GM21576 (cell line): ENCODE data around the gene RALBP1.
"Not testable (repeated sequence)": the region's sequence is repeated elsewhere in the genome, so short reads cannot be mapped to it uniquely, and the experiment has no call there.

ENCODE experiments used
- ATAC-seq: cut with Tn5 transposase; IDR thresholded peaks from one replicate; pipeline ENCODE4 v1.9.1; 2021; ENCODE audit warnings: mild to moderate bottlenecking, moderate library complexity; ENCODE audit not compliant: unreplicated experiment

The RALBP1 gene

DNA sequence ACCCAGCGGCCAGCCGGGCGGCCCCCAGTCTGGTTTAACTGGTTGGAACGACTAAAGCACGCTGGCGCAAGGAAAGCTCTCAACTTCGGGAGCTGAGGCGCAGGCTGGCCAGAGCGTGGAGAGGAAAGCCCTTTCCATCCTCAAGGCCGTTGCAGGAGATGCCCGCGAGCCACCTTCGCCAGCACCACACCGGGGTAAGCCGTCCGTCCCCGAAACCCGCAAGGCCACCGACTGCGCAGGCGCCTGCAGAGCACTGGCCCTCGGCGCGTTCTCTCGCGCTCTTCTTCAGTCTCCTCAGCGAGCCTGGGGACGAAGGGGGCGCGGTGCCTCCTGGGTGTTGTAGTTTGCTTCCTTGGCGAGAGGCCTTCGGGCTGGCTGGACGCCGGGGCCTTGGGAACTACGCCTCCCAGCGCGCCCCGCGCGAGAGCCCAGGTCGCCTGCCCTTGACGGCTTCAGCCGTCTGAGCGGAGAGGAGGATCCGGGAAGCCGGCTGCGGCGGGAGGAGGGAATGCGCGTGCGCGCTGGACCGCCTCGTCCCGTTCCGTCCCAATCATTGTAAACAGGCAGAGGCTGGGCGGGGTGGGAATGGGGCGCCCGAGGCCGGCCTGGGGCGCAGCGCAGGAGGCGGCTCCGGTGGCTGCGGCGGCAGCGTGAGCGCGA lies at the start of gene RALBP1:
Gene RALBP1, plus strand, starts transcription at position 531 of the 660 bp plus-strand sequence. CDS start 37,533 bp downstream, outside the sequence.
- peak; percentile 91 for ATAC-seq

DNA sequence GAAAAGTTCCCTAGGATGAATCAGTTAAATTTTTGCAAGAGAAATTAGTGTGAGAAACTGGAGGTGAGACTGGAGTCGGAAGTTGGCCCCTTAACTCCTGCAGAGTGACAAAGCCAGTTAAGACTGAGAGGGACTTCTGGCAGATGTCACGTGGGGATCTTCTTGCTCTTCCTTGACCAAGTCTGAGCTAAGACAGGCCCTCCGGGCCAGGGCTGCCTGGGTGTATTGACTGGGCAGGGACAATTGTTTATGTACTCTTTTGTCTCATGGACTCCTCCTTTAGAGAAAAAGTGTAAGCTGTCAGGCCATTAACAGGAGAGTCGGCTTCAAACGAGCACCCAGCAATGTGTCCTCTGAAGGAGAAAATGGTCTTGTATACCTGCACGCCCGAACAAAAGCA lies 48.6 kb upstream of the RALBP1 start:
- ATAC-seq = no peak

DNA sequence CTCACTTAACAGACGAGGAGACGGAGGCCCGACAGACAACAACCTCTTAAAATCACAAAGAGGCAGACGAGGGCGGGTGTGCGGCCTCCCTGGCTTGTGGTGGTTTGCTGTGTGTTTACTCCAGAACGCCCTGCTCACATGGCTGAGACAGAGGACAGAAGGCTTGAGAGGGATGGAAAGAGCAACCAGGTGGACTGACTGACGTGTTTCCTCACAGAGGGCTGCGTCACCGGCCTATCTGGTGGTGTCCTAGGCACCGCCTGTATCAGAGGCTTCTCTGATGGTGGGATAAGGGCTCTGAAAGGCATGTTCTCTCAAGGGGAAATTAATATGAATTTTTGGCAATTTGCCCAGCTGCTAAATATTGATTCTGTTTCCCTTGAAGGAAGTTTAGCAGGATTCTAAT lies 47.0 kb upstream of the RALBP1 start:
- ATAC-seq = no peak

DNA sequence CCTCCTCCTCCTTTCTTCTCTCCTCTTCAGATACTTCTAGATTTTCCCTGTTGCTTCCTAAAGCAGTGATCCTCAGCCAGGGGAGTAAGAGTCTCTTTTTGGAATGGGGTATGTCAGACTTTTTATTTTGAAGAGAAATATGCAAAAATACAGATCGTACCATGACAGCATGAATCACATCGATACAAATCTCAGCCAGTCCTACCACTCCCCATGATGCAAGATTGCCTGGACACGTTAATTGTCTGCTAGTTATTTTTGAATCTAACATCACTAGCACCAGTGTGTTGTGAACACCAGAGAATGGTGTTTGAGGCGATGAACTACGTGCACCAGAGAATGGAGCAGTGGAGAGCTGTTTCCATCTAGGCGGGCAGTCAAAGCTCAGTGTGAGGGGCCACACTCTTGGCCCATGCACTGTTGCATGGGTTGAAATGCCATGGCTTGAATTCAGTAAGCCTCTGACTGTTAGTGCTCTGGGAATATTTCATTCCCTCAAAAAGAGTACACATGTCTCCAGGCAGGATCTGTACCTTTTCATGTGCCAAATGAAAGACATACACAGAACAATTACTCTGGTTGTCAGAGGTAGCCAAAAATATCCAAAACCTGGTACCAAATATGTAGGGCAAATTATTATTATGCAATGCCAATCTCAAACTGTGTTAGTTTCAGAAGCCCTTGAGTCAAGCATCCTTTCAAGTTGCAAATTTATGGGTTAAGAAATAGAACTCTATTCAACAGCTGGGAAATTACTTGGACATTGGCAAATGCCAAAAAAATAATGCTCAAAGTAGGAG lies 46.3 kb upstream of the RALBP1 start:
- no peak for ATAC-seq

DNA sequence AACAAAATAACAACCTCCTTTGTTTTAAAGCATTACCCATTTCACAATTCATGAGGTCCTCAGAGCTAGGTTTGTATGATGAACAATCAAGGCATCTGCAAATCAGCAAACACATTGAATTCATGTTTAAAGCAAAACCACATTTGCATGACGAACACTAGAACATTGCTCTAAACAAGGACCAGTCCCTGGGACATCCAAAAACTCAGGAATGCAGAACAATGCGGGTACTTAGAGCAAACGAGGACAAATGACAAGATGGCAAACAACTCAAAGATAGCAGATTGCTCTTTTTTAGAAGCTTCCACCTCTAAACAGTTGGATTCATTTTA lies 45.7 kb upstream of the RALBP1 start:
- ATAC-seq = no peak

DNA sequence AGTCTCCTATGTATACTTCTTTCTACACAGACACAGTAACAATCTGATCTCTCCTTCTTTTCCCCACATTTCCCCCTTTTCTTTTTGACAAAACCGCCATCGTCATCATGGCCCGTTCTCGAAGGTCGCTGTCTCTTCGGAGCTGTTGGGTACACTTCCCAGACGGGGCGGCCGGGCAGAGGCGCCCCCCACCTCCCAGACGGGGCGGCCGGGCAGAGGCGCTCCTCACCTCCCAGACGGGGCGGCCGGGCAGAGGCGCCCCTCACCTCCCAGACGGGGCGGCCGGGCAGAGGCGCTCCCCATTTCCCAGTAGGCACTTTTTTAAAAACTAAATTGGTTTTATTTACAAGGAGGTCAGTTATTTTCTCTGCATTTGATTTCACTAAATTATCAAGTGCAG lies 45.0 kb upstream of the RALBP1 start:
- not testable (repeated sequence) for ATAC-seq

DNA sequence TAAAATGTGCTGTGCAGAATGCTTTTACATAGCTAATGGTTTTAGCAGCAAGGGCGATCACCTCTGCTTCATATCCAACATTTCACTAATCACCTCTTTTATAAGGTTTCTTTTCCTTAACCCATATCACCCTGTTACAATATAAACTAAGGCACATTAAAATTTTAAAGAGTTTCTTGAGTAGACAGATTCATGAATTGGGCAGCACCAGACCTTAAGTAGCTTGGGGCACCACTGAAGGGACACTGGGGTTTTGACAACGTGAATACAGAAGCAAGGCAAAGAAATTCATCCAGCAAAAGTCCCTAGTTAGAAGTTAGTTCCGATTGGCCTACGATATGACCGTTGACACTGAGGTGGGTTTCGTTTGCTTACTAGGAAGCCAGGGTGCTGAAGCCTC lies 44.0 kb upstream of the RALBP1 start:
- no peak for ATAC-seq

DNA sequence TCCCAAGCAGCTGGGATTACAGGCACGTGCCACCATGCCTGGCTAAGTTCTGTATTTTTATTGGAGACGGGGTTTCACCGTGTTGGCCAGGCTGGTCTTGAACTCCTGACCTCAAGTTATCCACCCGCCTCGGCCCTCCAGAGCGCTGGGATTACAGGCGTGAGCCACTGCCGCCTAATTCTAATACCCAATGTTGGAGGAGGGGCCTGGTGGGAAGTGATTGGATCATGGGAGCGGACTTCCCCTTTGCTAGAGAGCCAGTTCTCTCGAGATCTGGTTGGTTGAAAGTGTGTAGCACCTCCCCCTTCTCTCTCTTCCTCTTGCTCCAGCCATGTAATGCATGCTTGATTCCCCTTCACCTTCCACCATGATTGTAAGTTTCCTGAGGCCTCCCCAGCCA lies 42.2 kb upstream of the RALBP1 start:
- ATAC-seq = not testable (repeated sequence)

DNA sequence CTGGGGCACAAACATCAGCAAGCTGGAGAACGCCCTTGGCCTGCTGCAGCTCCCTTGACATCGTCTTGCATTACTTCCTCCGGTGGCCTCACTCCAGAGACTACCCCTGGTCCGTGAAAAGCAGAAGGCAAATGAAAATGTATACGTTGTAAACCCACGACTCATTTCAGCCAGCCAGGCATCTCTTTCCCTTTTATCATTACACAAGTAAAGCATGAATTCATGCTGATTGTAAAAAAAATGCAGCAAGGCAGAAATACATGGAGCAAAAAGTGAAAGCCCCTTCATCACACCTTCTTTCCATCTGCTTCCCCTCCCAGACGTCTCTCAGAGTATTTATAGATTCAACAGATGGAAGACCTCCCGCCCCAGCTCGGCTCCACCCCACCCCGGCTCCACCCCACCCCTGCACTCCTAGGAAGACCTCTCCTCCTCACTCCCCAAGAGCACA lies 41.6 kb upstream of the RALBP1 start:
- ATAC-seq = no peak

DNA sequence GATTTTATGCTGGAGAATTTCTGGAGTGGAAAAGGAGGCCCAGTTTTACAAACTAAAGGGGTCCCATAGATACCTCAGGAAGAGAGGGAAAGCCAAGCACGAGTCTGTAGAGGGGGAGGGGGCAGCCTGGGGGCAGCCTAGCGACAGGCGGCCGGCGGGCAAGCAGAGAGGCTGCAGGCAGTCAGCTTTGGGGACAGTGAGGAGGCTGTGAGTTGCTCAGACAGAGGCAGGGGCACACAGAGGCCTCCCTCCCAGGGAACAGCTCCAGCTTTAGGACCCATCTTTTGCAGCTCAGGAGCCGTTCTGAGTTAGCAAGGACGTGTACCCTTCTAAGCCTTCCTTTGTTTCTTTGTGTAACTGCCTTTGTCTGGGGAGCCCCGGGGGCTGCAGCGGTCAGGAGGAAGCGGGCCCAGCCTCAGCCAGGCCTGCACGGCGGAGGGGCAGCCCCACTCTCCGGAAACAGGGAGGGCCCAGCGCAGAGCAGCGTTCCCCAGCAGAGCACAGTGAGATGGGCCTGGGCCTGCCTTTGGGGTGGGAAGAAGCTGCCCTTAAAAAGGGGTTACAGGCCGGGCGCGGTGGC lies 41.1 kb upstream of the RALBP1 start:
- no peak for ATAC-seq

DNA sequence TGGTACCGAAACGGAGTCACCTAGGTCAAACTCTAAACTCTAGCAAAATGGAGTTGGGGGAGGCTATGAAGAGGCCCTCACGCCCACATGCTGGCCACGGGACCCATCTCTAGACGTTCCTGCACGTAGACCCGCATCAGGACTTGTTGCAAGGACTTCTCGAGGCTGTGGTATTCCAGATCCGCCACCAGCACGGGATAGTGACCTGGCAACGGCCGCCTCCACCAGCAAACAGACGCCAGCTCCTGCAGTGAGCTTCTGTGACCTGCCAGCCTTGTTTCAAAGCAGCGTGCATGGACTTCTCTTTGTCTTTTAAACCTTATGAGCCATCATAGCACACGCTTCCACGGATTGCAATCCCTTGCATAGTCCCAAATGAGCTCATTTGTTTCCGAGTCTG lies 40.3 kb upstream of the RALBP1 start:
- no peak for ATAC-seq

DNA sequence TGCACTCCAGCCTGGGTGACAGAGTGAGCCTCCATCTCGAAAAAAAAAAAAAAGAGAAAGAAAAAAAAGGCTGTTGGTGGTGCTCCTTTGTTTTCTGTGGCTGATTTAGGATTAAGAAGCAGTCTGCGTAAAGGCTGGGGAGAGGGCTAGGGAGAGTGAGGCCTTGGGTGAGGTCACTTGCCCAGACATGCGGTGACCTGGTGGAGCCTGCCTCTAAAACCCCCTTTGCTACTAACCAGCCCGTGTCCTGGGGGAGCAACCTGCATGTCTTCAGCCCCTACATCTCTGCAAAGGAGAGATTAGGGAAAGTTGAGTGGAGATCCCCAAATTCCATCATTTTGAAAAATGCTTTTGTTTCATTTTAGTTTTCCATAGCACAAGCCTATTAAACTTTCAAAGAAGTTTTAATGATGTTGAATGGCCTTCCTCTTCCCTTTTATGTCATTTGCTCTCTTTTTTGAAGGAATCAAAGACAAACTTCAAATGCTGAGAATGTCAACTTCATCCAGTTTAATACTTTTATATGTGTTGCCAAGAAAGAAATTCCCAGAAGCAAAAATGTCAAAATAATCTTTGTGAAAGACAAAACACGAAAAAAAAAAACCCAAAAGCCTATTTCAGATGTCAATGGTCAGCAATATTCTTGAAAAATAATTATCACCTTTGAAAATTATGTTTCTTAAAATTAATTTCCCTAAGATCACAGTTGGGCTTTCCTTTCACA lies 38.9 kb upstream of the RALBP1 start:
- ATAC-seq = no peak

DNA sequence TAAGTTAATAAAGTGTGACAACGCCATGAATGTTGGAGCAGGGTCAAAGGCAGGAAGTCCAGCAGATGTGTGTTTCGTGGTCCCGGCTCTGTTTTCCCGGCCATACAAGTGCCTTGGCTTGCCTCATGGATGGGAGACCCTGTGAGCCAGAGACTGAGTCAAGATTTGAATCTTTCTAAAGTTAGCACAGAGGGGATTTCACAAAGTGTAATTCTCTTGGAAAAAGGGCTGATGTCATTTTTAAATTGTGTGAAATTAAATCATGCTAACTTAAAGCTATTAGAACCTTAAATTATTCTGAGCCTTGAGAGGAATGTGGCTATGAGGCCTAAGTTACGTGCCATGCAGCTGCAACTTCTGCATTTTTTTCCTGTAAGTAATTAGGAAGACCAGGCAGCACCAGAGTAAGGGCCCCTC lies 38.3 kb upstream of the RALBP1 start:
- no peak for ATAC-seq

DNA sequence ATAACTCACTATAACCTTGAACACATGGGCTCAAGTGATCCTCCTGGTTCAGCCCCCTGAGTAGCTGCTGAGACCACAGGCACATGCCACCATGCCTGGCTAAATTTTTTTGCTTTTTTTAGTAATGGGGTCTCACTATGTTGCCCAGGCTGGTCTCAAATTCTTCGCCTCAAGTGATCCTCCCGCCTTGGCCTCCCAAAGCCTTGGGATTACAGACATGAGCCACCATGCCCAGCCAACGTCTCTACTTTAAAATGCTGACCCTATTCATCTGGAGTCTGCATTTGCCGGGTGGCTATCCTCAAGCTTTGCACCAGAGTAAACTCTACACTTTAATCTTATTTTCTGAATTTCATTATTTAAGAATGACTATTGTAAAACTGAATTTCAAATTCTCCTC lies 37.6 kb upstream of the RALBP1 start:
- ATAC-seq = no peak

DNA sequence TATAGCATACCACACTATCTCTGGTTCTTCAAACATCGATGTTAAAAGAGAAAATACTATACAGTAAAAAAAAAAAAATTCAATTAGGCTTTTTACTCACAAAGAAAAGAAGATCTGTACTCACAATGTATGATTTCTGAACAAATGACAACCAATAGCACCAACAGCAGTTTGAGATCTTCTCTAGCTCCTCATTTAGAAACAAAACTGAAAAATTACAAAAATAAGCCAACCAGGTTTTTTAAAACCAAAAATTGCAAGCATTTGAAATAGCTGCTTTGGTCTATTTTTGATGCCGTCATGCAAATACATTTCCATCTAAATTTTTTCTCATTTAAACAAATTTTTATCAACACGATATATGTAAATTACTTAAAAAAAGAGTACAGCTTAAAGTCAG lies 34.3 kb upstream of the RALBP1 start:
- ATAC-seq = no peak

DNA sequence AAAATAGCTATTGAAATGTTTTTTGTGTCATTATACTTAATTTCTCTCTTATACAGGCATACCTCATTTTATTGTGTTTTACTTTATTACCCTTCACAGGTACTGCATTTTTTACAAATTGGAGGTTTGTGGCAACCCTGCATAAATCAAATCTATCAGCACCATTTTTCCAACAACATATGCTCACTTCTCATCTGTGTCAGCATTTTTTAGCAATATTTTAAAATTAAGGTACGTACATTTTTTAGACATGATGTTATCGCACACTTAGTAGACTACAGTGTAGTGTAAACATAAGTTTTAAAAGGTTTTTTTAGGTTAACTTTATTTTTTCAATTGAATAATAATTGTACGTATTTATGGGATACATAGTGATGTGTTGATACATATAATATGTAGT lies 30.8 kb upstream of the RALBP1 start:
- no peak for ATAC-seq

DNA sequence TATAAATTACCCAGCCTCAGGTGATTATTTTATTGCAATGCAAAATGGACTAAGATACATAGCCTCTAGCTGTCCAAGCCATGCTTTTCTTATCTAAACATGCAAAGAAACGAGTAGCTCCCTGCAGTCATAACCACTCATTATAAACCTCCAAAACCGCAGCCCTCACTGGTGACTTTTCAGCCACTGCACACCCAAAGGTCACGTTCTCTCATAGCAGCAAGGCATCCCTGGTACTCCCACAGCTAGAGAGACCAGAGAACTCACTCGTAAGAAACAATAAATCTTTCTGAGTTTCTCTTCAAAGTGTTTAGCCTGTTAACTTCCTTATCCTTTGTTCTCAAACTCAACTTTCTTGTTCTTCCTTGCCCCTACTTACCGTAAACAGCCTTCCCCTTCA lies 28.5 kb upstream of the RALBP1 start:
- ATAC-seq = no peak

DNA sequence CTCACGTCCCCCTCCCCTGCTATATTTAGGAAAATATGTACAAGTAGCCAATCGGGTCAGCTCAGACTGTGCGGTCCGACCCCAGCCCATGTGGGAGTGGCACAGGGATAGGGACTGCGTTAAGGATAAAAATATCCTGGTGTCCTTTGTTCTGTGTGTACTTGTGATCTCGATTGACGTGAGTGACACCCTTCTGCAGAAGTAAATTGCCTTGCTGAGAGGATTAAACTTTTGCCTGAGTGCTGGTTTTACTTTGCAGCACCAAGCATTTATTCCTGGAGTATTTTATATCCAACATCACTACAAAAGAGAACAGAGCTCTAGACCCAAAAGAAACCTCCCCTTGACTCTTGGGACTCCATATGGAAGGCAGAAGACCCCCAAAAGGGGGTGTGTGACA lies 28.0 kb upstream of the RALBP1 start:
- ATAC-seq = no peak

DNA sequence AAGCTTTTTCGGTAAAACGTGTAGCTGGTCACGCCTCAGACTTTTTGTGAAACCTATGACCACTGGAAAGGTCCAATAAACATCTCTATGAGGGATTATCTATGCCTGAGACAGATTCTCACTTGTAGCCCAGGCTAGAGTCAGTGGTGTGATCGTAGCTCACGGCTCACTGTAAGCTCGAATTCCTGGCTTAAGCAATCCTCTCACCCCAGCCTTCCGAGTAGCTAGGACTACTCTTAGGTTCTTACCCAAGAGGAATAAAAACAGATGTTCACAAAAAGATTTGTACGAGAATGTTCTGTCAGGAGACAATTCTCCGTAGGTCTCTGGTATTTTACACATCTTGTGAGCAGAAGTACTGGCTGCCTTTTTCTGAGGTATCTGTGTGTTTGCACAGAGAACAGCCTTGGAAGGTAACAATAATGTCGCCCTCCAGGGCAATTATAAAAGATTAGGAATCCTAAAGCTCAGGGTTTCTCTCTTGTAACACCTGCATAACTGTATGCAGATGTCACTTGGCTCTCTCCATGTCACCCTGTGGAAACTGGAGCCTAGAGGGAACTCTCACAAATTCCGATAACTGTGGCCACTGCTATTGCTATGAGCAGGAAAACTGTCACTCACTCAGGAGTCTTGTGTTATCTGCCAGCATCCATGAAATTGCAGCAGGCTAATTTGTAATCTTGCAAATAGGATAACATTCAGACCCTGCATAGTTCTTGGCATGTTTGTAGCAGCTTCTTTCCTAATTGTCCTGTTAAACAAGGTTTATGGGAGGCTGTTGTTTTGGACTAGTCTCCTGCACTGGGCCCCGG lies 25.5 kb upstream of the RALBP1 start:
- no peak for ATAC-seq

DNA sequence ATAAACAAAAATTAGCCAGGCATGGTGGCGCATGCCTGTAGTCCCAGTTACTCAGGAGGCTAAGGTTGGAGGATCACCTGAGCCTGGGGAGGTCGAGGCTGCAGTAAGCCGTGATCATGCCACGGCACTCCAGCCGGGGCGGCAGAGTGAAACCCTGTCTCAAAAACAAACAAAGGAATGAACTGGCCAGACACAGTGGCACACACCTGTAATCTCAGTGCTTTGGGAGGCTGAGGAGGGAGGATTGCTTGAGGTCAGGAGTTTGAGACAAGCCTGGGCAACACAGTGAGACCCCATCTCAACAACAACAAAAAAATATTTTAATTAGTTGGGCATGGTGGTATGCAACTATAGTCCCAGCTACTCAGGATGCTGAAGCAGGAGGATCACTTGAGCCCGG lies 24.4 kb upstream of the RALBP1 start:
- not testable (repeated sequence) for ATAC-seq

DNA sequence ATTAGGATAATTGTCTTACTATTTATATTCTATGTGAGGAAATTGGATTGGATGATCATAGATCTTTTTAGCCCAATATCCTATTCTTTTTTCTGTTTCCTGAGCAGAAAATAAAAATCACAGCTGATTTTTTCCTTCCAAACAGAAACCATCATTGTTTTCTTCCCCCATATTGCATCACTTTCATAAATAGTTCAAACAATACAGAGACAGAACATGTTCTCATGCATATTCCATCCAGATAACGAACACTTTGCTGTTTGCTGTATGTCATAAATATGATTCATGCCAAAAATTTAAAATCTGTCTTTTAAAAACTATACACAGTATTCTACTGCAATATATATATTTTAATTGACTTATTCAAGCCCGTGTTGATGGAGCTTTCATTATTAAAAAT lies 22.0 kb upstream of the RALBP1 start:
- ATAC-seq = no peak
